Stomach (tissue), 9 donors: ENCODE data around the gene TNFRSF1A. TPM values are rescaled to one million over a fixed set of nuclear protein-coding genes. Genes with fewer than 3 reads are reported as not detected.

Experiments used
- DNase-seq, 2 donors: peaks; one replicate each; pipeline versions ENCODE4 v3.0.0 to v3.0.0-alpha.2; 2013 to 2019
- H3K27ac ChIP-seq, 5 donors: fragments of 200-600 bp in 4 of 5; sonication (generic) in 4 of 5; one replicate each; pipeline ENCODE4 v1.5.1; 2013 to 2019; ENCODE audit warnings: mild to moderate bottlenecking in 1 of 5, moderate library complexity in 1 of 5
- H3K27me3 ChIP-seq, 3 donors: fragments of 200-600 bp; sonication (generic); one replicate each; pipeline ENCODE4 v1.5.1; 2017 to 2019; ENCODE audit warnings: mixed run types in 1 of 3
- H3K36me3 ChIP-seq, 4 donors: fragments of 200-600 bp; sonication (generic); 1 replicate in 3 of 4; 2 replicates in 1 of 4; pipeline ENCODE4 v1.5.1; 2016 to 2019
- H3K4me1 ChIP-seq, 4 donors: fragments of 200-600 bp; sonication (generic); one replicate each; pipeline ENCODE4 v1.5.1; 2016 to 2019
- H3K4me3 ChIP-seq, 4 donors: fragments of 200-600 bp; sonication (generic) in 3 of 4; one replicate each; pipeline ENCODE4 v1.5.1; 2016 to 2019; ENCODE audit warnings: mild to moderate bottlenecking in 1 of 4
- H3K9me3 ChIP-seq, 4 donors: fragments of 200-600 bp; sonication (generic); one replicate each; pipeline ENCODE4 v1.5.1; 2016 to 2019
- CTCF ChIP-seq, 7 experiments: fragments of 450-650 bp in 4 of 7; fragments of 200-600 bp in 3 of 7; sonication (generic) in 3 of 7; IDR thresholded peaks; one replicate each; pipeline ENCODE4 v1.5.1; 2016 to 2019; ENCODE audit warnings: antibody characterized with exemption in 7 of 7, control low read depth in 2 of 7, mild to moderate bottlenecking in 1 of 7
- EP300 ChIP-seq: sonication (generic); formaldehyde crosslinking; IDR thresholded peaks from one replicate; pipeline ENCODE4 v1.6.1; 2017; ENCODE audit warnings: antibody characterized with exemption
- POLR2A ChIP-seq, 4 donors: fragments of 450-650 bp; IDR thresholded peaks; one replicate each; pipeline ENCODE4 v1.6.1; 2016; ENCODE audit warnings: antibody characterized with exemption in 4 of 4, control low read depth in 2 of 4, mild to moderate bottlenecking in 1 of 4, moderate library complexity in 1 of 4
- POLR2AphosphoS5 ChIP-seq, 3 donors: sonication (generic); formaldehyde crosslinking; IDR thresholded peaks; one replicate each; pipeline ENCODE4 v1.6.1; 2016; ENCODE audit warnings: antibody characterized with exemption in 3 of 3
- WGBS, 5 donors: extraction: QIAGEN DNeasy Blood & Tissue Kit in 3 of 5; methylation state at CpG; one replicate each; pipeline versions ENCODE4 v1.1.5 to v1.1.7; 2013 to 2018; 5-methylcytosine and 5-hydroxymethylcytosine counted together
- intact Hi-C: fragments of 100-400 bp; cut with DNase I; formaldehyde crosslinking; loops from one replicate; pipeline ENCODE4 v1.15.1; 2023; ENCODE audit warnings: low total_unique reads
- polyA plus RNA-seq, 3 donors: library from polyadenylated mRNA; stranded (reverse); fragments of 200-250 nt; gene quantifications; one replicate each; pipeline ENCODE4 v1.2.3, GENCODE V29; 2013
- total RNA-seq, 5 donors: library from RNA; depleted of rRNA; stranded (reverse); fragments of >200 nt; gene quantifications; one replicate each; pipeline versions ENCODE4 v1.1.0 to v1.2.3, GENCODE V29; 2014 to 2016
- donor health status: healthy with polysubstance abuse.
- donor health status: Bipolar disorder and iron deficiency.
- donor health status: healthy.

Gene TNFRSF1A
- total and polyA plus RNA-seq, 8 donors: 35.2 to 432 (median 102) TPM

GRCh38 chr12:6387541-6387940 lies 45.7 kb upstream of the TNFRSF1A start:
- WGBS, 5 donors: 73 to 83% (median 77%) methylated on average over 7 of the region's 7 CpGs
- DNase-seq: no peak
- H3K9me3 ChIP-seq: no peaks in the 10 kb centered on the region
- H3K27ac ChIP-seq: peak overlapping the region in 4 of 5 donors; percentile 4 to 32 (median 14)
- no peaks in the 10 kb centered on the region for H3K27me3 ChIP-seq
- intact Hi-C loops: loop anchor here (10.0 kb wide), 1 partner anchor 53 kb away; no protein-coding TSS in a partner anchor
- TF ChIP-seq POLR2AphosphoS5 (IDR thresholded peaks at IDR 0.05) (no peak), CTCF (IDR thresholded peaks at IDR 0.05) (no peak), EP300 (no peak), POLR2A (IDR thresholded peaks at IDR 0.05) (no peak)
- H3K36me3 ChIP-seq: peaks cover 50 to 60% (median 55%) of the 10 kb centered on the region in 4 donors
- peaks cover 49 to 83% (median 64%) of the 10 kb centered on the region in 4 donors for H3K4me1 ChIP-seq
- H3K4me3 ChIP-seq: peak overlapping the region in 1 of 4 donors; percentile 6

GRCh38 chr12:6386491-6386890 lies 44.6 kb upstream of the TNFRSF1A start:
- no peak for TF ChIP-seq CTCF (IDR thresholded peaks at IDR 0.05)
- no peak for TF ChIP-seq POLR2AphosphoS5 (IDR thresholded peaks at IDR 0.05)
- no peak for TF ChIP-seq EP300
- TF ChIP-seq POLR2A (IDR thresholded peaks at IDR 0.05): no peak
- Histone ChIP-seq H3K36me3 (peaks cover 48 to 57% (median 53%) of the 10 kb centered on the region in 4 donors), H3K4me3 (peak overlapping the region in 2 of 4 donors; percentile 69 to 74), H3K27ac (peak overlapping the region in 4 of 5 donors; percentile 11 to 97 (median 76)), H3K4me1 (peaks cover 39 to 72% (median 54%) of the 10 kb centered on the region in 4 donors), H3K9me3 (no peaks in the 10 kb centered on the region), H3K27me3 (no peaks in the 10 kb centered on the region)
- DNase-seq: no peak
- WGBS, 5 donors: 33 to 55% (median 44%) methylated on average over 1 of the region's 1 CpG
- intact Hi-C loops: loop anchor here (10.0 kb wide), 1 partner anchor 52 kb away; no protein-coding TSS in a partner anchor

- Histone ChIP-seq H3K27me3 (no peaks in the 10 kb centered on the region), H3K4me1 (peaks cover 39 to 68% (median 50%) of the 10 kb centered on the region in 4 donors), H3K4me3 (peak overlapping the region in 2 of 4 donors; percentile 69 to 74), H3K36me3 (peaks cover 43 to 52% (median 49%) of the 10 kb centered on the region in 4 donors), H3K9me3 (no peaks in the 10 kb centered on the region), H3K27ac (peak overlapping the region in 4 of 5 donors; percentile 19 to 97 (median 76))
- intact Hi-C loops: loop anchor here (10.0 kb wide), 1 partner anchor 51 kb away; no protein-coding TSS in a partner anchor
- no peak for DNase-seq
- 58 to 81% (median 65%) methylated on average over 8 to 11 of the region's 11 CpGs for WGBS, 5 donors
- TF ChIP-seq EP300 (no peak), POLR2A (IDR thresholded peaks at IDR 0.05) (no peak), CTCF (IDR thresholded peaks at IDR 0.05) (no peak), POLR2AphosphoS5 (IDR thresholded peaks at IDR 0.05) (no peak)
These were observed 44.2 kb upstream of the TNFRSF1A start for GRCh38 chr12:6386038-6386437.

- H3K27me3 ChIP-seq: no peaks in the 10 kb centered on the region
These were observed 42.9 kb upstream of the TNFRSF1A start for GRCh38 chr12:6384499-6385436.

More at GRCh38 chr12:6384499-6385436, 42.9 kb upstream of the TNFRSF1A start:
- Histone ChIP-seq H3K4me1 (peaks cover 36 to 66% (median 48%) of the 10 kb centered on the region in 4 donors), H3K4me3 (peak overlapping the region; percentile 69 to 80 (median 76)), H3K27ac (peak overlapping the region; percentile 95 to 98 (median 96)), H3K36me3 (peaks cover 31 to 40% (median 37%) of the 10 kb centered on the region in 4 donors), H3K9me3 (no peaks in the 10 kb centered on the region)
- WGBS, 5 donors: 22 to 40% (median 36%) methylated on average over 24 to 36 of the region's 36 CpGs
- no peak for TF ChIP-seq CTCF (IDR thresholded peaks at IDR 0.05)
- TF ChIP-seq POLR2AphosphoS5 (IDR thresholded peaks at IDR 0.05): peak in 1 of 3 donors; percentile 14
- no peak for DNase-seq
- intact Hi-C loops: loop anchor here (10.0 kb wide), 1 partner anchor 50 kb away; no protein-coding TSS in a partner anchor
